Measurements from ENCODE around the gene USP17L20.
"Not testable (repeated sequence)": the region's sequence is repeated elsewhere in the genome, so short reads cannot be mapped to it uniquely, and the experiment has no call there.

Gene USP17L20, protein sequence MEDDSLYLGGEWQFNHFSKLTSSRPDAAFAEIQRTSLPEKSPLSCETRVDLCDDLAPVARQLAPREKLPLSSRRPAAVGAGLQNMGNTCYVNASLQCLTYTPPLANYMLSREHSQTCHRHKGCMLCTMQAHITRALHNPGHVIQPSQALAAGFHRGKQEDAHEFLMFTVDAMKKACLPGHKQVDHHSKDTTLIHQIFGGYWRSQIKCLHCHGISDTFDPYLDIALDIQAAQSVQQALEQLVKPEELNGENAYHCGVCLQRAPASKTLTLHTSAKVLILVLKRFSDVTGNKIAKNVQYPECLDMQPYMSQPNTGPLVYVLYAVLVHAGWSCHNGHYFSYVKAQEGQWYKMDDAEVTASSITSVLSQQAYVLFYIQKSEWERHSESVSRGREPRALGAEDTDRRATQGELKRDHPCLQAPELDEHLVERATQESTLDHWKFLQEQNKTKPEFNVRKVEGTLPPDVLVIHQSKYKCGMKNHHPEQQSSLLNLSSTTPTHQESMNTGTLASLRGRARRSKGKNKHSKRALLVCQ

DNA sequence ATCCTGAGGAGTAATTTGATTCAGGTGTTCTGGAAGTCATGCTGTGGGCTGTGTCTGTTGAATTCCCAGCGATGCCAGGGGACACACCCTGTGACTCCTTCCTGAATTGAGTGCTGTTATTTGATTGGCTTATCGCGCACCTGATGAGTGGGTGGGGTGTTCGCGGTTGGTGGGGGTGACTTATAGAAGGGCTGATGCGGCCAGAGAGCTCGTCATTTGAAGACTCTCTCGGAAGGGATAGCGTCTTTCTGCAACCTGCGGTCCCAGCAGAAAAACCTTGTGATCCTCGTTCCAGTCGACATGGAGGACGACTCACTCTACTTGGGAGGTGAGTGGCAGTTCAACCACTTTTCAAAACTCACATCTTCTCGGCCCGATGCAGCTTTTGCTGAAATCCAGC lies at the start of gene USP17L20:
USP17L20 (plus strand) TSS at position 301 of the 400 bp plus-strand sequence; CDS start at position 301, 0 bp downstream.
- not testable (repeated sequence) for H3K4me3 ChIP-seq (ENCODE audit: low read length); H3K4me1 ChIP-seq (ENCODE audit: low read length); H3K36me3 ChIP-seq (replicated peaks; ENCODE audit: insufficient read depth, low read length); H3K4me2 ChIP-seq (ENCODE audit: low read depth, low read length); H3F3A ChIP-seq (ENCODE audit: insufficient read depth, low read length); H2AFZ ChIP-seq (ENCODE audit: low read length); H3K9me2 ChIP-seq (replicated peaks; ENCODE audit: insufficient read depth, low read length); H3K9ac ChIP-seq (ENCODE audit: low read length); H3K27me3 ChIP-seq (replicated peaks; ENCODE audit: insufficient read depth, low read length); H3K9me3 ChIP-seq (replicated peaks; ENCODE audit: insufficient read depth, low read length); H3K79me2 ChIP-seq (ENCODE audit: low read length); DNase-seq; H3K27ac ChIP-seq (ENCODE audit: low read length); H4K20me1 ChIP-seq (ENCODE audit: insufficient read depth, low read length)

DNA sequence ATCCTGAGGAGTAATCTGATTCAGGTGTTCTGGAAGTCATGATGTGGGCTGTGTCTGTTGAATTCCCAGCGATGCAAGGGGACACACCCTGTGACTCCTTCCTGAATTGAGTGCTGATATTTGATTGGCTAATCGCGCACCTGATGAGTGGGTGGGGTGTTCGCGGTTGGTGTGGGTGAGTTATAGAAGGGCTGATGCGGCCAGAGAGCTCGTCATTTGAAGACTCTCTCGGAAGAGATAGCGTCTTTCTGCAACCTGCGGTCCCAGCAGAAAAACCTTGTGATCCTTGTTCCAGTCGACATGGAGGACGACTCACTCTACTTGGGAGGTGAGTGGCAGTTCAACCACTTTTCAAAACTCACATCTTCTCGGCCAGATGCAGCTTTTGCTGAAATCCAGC lies 47.6 kb upstream of the USP17L20 start, which contains the start of gene USP17L10:
USP17L10 (plus strand) TSS at position 301 of the 400 bp plus-strand sequence; CDS start at position 301, 0 bp downstream.
- not testable (repeated sequence) for H3K4me3 ChIP-seq (ENCODE audit: low read length); H3F3A ChIP-seq (ENCODE audit: insufficient read depth, low read length); H3K36me3 ChIP-seq (replicated peaks; ENCODE audit: insufficient read depth, low read length); H2AFZ ChIP-seq (ENCODE audit: low read length); H3K4me1 ChIP-seq (ENCODE audit: low read length); DNase-seq; H3K27ac ChIP-seq (ENCODE audit: low read length); H3K9me3 ChIP-seq (replicated peaks; ENCODE audit: insufficient read depth, low read length); H3K27me3 ChIP-seq (replicated peaks; ENCODE audit: insufficient read depth, low read length); H3K4me2 ChIP-seq (ENCODE audit: low read depth, low read length); H3K9ac ChIP-seq (ENCODE audit: low read length); H3K79me2 ChIP-seq (ENCODE audit: low read length); H3K9me2 ChIP-seq (replicated peaks; ENCODE audit: insufficient read depth, low read length); H4K20me1 ChIP-seq (ENCODE audit: insufficient read depth, low read length)

GRCh38 chr4:9214701-9215100 lies 43.2 kb upstream of the USP17L20 start:
- H4K20me1 ChIP-seq (ENCODE audit: insufficient read depth, low read length); H2AFZ ChIP-seq (ENCODE audit: low read length); H3K4me1 ChIP-seq (ENCODE audit: low read length); H3K9me3 ChIP-seq (replicated peaks; ENCODE audit: insufficient read depth, low read length); H3K27ac ChIP-seq (ENCODE audit: low read length); H3F3A ChIP-seq (ENCODE audit: insufficient read depth, low read length); H3K4me2 ChIP-seq (ENCODE audit: low read depth, low read length); H3K9ac ChIP-seq (ENCODE audit: low read length); H3K79me2 ChIP-seq (ENCODE audit: low read length); H3K27me3 ChIP-seq (replicated peaks; ENCODE audit: insufficient read depth, low read length); DNase-seq; H3K36me3 ChIP-seq (replicated peaks; ENCODE audit: insufficient read depth, low read length); H3K4me3 ChIP-seq (ENCODE audit: low read length); H3K9me2 ChIP-seq (replicated peaks; ENCODE audit: insufficient read depth, low read length): not testable (repeated sequence)

DNA sequence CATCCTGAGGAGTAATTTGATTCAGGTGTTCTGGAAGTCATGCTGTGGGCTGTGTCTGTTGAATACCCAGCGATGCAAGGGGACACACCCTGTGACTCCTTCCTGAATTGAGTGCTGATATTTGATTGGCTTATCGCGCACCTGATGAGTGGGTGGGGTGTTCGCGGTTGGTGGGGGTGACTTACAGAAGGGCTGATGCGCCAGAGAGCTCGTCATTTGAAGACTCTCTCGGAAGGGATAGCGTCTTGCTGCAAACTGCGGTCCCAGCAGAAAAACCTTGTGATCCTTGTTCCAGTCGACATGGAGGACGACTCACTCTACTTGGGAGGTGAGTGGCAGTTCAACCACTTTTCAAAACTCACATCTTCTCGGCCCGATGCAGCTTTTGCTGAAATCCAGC lies 42.8 kb upstream of the USP17L20 start, which contains the start of gene USP17L11:
USP17L11 (plus strand) TSS at position 301 of the 400 bp plus-strand sequence; CDS start at position 301, 0 bp downstream.
- H3K4me2 ChIP-seq (ENCODE audit: low read depth, low read length); H3K9me3 ChIP-seq (replicated peaks; ENCODE audit: insufficient read depth, low read length); DNase-seq; H3K4me1 ChIP-seq (ENCODE audit: low read length); H3K79me2 ChIP-seq (ENCODE audit: low read length); H3K27ac ChIP-seq (ENCODE audit: low read length); H3K36me3 ChIP-seq (replicated peaks; ENCODE audit: insufficient read depth, low read length); H3K9me2 ChIP-seq (replicated peaks; ENCODE audit: insufficient read depth, low read length); H3K4me3 ChIP-seq (ENCODE audit: low read length); H2AFZ ChIP-seq (ENCODE audit: low read length); H3F3A ChIP-seq (ENCODE audit: insufficient read depth, low read length); H4K20me1 ChIP-seq (ENCODE audit: insufficient read depth, low read length); H3K9ac ChIP-seq (ENCODE audit: low read length); H3K27me3 ChIP-seq (replicated peaks; ENCODE audit: insufficient read depth, low read length): not testable (repeated sequence)

GRCh38 chr4:9219852-9220251 lies 38.1 kb upstream of the USP17L20 start, which contains the start of gene USP17L12:
Gene USP17L12 (plus strand): TSS chr4:9220152. CDS start chr4:9220152, 0 bp downstream.
- not testable (repeated sequence) for H3K4me2 ChIP-seq (ENCODE audit: low read depth, low read length); H3K27ac ChIP-seq (ENCODE audit: low read length); H3K4me3 ChIP-seq (ENCODE audit: low read length); H3F3A ChIP-seq (ENCODE audit: insufficient read depth, low read length); H4K20me1 ChIP-seq (ENCODE audit: insufficient read depth, low read length); H3K9me2 ChIP-seq (replicated peaks; ENCODE audit: insufficient read depth, low read length); H2AFZ ChIP-seq (ENCODE audit: low read length); H3K9ac ChIP-seq (ENCODE audit: low read length); H3K27me3 ChIP-seq (replicated peaks; ENCODE audit: insufficient read depth, low read length); H3K4me1 ChIP-seq (ENCODE audit: low read length); H3K79me2 ChIP-seq (ENCODE audit: low read length); DNase-seq; H3K9me3 ChIP-seq (replicated peaks; ENCODE audit: insufficient read depth, low read length); H3K36me3 ChIP-seq (replicated peaks; ENCODE audit: insufficient read depth, low read length)

DNA sequence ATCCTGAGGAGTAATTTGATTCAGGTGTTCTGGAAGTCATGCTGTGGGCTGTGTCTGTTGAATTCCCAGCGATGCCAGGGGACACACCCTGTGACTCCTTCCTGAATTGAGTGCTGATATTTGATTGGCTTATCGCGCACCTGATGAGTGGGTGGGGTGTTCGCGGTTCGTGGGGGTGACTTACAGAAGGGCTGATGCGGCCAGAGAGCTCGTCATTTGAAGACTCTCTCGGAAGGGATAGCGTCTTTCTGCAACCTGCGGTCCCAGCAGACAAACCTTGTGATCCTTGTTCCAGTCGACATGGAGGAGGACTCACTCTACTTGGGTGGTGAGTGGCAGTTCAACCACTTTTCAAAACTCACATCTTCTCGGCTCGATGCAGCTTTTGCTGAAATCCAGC lies 33.3 kb upstream of the USP17L20 start, which contains the start of gene USP17L13:
USP17L13 (plus strand) TSS at position 301 of the 400 bp plus-strand sequence; CDS start at position 301, 0 bp downstream.
- H3K9me2 ChIP-seq (replicated peaks; ENCODE audit: insufficient read depth, low read length); H3K4me2 ChIP-seq (ENCODE audit: low read depth, low read length); H3F3A ChIP-seq (ENCODE audit: insufficient read depth, low read length); H3K36me3 ChIP-seq (replicated peaks; ENCODE audit: insufficient read depth, low read length); H3K4me3 ChIP-seq (ENCODE audit: low read length); H3K9ac ChIP-seq (ENCODE audit: low read length); H3K79me2 ChIP-seq (ENCODE audit: low read length); H3K9me3 ChIP-seq (replicated peaks; ENCODE audit: insufficient read depth, low read length); H3K4me1 ChIP-seq (ENCODE audit: low read length); H3K27me3 ChIP-seq (replicated peaks; ENCODE audit: insufficient read depth, low read length); H2AFZ ChIP-seq (ENCODE audit: low read length); DNase-seq; H3K27ac ChIP-seq (ENCODE audit: low read length); H4K20me1 ChIP-seq (ENCODE audit: insufficient read depth, low read length): not testable (repeated sequence)

GRCh38 chr4:9230249-9230648 lies 27.7 kb upstream of the USP17L20 start:
- not testable (repeated sequence) for H2AFZ ChIP-seq (ENCODE audit: low read length); H3K9me2 ChIP-seq (replicated peaks; ENCODE audit: insufficient read depth, low read length); H3K9me3 ChIP-seq (replicated peaks; ENCODE audit: insufficient read depth, low read length); H3K36me3 ChIP-seq (replicated peaks; ENCODE audit: insufficient read depth, low read length); H3K27me3 ChIP-seq (replicated peaks; ENCODE audit: insufficient read depth, low read length); H3F3A ChIP-seq (ENCODE audit: insufficient read depth, low read length); H3K4me3 ChIP-seq (ENCODE audit: low read length); H3K79me2 ChIP-seq (ENCODE audit: low read length); H3K27ac ChIP-seq (ENCODE audit: low read length); H4K20me1 ChIP-seq (ENCODE audit: insufficient read depth, low read length); DNase-seq; H3K4me2 ChIP-seq (ENCODE audit: low read depth, low read length); H3K4me1 ChIP-seq (ENCODE audit: low read length); H3K9ac ChIP-seq (ENCODE audit: low read length)

GRCh38 chr4:9234085-9234484 lies 23.8 kb upstream of the USP17L20 start, which contains the start of gene USP17L15:
Gene USP17L15 (plus strand): TSS chr4:9234385. CDS start chr4:9234385, 0 bp downstream.
- not testable (repeated sequence) for H3K27me3 ChIP-seq (replicated peaks; ENCODE audit: insufficient read depth, low read length); H3K4me3 ChIP-seq (ENCODE audit: low read length); H2AFZ ChIP-seq (ENCODE audit: low read length); DNase-seq; H3K79me2 ChIP-seq (ENCODE audit: low read length); H3K27ac ChIP-seq (ENCODE audit: low read length); H3K4me1 ChIP-seq (ENCODE audit: low read length); H3K36me3 ChIP-seq (replicated peaks; ENCODE audit: insufficient read depth, low read length); H4K20me1 ChIP-seq (ENCODE audit: insufficient read depth, low read length); H3K9ac ChIP-seq (ENCODE audit: low read length); H3K9me2 ChIP-seq (replicated peaks; ENCODE audit: insufficient read depth, low read length); H3F3A ChIP-seq (ENCODE audit: insufficient read depth, low read length); H3K4me2 ChIP-seq (ENCODE audit: low read depth, low read length); H3K9me3 ChIP-seq (replicated peaks; ENCODE audit: insufficient read depth, low read length)

Measured in MM.1S (cell line).